GM21528 (cell line): Measurements from ENCODE around the gene SLC1A2.

Source experiments
- ATAC-seq: cut with Tn5 transposase; IDR thresholded peaks from one replicate; pipeline ENCODE4 v1.9.1; 2021; ENCODE audit warnings: mild to moderate bottlenecking, moderate library complexity; ENCODE audit not compliant: unreplicated experiment, low FRiP score

The SLC1A2 gene

DNA sequence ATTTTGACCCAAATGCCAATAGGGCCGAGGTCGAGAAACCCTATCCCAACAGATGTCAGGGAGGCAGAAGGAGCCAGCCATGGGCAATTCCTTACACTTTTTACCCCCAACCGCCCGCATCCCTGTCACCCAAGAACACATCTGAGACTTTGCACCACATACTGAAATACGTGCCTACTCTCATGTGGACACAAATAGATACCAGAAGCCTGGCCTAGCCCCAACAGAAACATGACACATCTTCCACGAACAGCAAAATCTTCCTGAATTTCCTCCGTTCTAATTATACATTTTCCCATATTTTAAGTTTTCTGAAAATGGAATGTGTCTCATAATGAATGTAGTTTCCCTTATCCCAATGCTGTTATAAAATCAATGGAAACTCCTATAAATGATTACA lies 64.7 kb downstream of the SLC1A2 start:
- no peak for ATAC-seq

GRCh38 chr11:35352077-35352888 lies 67.1 kb downstream of the SLC1A2 start:
- ATAC-seq: no peak

DNA sequence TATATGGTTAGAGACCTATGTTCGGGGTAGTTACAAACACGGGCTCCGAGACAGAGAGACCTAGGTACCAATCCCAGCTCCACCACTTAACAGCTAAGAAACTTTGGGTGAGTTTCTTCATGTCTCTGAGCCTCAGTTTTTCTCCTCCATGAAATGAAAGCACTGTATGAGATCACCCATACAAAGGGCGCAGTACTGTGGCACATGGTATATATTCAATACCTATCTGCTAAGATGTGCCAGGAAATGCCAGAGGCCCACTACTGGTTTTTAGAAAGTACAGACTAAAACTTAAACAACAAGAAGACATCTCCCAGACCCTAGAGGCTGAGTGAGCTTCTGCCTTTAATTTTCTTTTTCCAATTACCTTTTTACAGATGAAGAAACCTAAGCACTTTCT lies 69.5 kb downstream of the SLC1A2 start:
- ATAC-seq: no peak

- ATAC-seq: no peak
These were observed 70.3 kb downstream of the SLC1A2 start for GRCh38 chr11:35348898-35349687.

DNA sequence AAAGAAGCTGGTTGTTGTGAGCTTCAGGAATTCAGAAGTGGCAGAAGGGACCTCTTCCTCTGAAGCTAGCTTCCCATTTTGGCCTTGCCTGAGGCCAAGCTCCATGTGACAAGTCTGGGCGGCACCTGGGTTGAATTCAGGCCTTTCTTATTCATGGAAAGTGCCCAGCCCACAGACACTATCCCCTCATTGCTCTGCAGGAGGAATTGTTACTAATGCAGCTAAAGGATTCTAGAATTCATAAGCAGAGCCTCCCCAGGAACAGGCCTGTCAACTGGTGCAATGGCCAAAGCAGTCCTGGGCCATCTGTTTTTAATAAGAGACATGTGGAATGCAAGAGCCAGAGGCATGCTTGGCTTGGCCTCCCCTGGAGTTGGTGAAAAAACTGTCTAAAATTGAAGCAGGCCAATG lies 71.4 kb downstream of the SLC1A2 start:
- ATAC-seq: no peak

DNA sequence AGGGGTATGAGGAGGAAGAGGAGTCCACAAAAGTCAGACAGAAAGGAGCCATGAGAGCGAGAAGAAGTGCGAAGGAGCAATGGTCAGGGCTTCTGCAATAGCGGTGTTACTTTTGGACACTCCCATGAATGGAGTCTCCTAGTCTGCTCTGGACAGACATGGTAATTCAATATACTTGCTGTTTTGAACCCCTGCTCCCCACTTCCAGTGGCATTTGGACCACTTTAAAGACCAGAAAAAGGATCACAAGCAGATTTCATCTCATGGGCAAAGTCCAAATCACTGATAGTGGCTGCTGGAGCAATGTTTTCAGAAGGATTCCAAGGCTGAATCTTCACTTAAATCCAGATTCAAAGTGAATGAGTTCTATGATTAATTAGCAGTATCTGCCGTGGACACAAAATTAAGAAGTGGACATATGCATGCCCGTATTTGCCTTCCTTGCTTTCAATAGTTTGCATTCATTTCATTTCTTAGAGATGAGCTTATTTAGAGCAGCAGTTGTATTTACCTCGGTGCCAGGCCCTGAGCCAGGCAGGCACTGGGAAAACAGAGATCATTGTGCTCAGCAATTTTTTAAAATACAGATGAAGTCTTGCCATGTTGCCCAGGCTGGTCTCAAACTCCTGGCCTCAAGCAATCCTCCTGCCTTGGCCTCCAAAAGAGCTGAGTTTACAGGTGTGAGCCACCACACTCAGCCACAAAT lies 72.0 kb downstream of the SLC1A2 start:
- no peak for ATAC-seq

GRCh38 chr11:35346472-35347156 lies 72.7 kb downstream of the SLC1A2 start:
- no peak for ATAC-seq

GRCh38 chr11:35344681-35345574 lies 74.4 kb downstream of the SLC1A2 start:
- ATAC-seq: no peak

DNA sequence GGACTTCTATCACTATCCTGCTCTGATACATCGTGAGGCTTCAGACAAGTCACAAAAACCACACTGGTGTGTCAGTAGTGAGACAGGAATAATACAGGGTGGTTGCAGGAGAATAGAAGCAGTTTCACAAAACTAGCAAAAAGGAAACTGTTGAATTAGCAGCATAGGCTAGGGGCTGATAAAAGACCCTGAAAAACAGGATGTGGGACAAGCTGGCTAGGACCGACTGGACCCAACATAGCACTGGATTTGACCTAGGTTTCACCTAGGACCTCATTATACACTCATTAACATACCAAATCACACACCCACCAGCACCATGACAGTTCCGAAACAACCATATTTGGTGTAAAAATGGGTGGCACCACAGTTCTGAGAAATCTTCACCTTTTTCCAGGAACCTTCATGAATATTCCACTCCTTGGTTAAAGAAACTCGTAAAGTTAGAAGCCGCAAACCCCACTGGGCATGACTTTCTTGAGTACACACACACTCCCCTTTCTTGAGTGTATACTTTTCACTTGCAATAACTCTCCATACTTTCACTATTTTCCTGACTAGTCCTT lies 76.2 kb downstream of the SLC1A2 start:
- peak; percentile 58 for ATAC-seq

DNA sequence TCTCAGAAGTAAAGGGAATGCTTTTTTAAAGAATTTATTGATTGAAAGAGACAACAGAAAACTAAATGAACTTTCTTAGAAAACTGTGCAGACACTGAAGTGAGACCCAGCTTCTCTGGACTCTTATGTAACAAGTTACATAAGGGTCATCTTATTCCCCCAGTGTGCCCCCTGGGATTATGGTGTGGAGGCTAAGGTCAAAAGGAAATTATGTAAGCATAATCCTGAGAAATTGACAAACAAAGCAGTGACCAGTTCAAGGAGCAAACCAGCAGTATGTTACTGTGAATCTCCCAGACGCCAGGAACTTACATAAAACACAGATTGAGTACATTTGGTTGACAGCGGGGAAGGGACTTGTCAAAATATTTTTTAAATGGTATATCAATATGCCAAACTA lies 78.6 kb downstream of the SLC1A2 start:
- no peak for ATAC-seq

GRCh38 chr11:35340071-35340470 lies 79.3 kb downstream of the SLC1A2 start:
- no peak for ATAC-seq

- ATAC-seq: no peak
These were observed 80.4 kb downstream of the SLC1A2 start for GRCh38 chr11:35338921-35339320.

GRCh38 chr11:35337914-35338305 lies 81.4 kb downstream of the SLC1A2 start:
- ATAC-seq: no peak

- ATAC-seq: no peak
These were observed 82.0 kb downstream of the SLC1A2 start for GRCh38 chr11:35337136-35337913.

DNA sequence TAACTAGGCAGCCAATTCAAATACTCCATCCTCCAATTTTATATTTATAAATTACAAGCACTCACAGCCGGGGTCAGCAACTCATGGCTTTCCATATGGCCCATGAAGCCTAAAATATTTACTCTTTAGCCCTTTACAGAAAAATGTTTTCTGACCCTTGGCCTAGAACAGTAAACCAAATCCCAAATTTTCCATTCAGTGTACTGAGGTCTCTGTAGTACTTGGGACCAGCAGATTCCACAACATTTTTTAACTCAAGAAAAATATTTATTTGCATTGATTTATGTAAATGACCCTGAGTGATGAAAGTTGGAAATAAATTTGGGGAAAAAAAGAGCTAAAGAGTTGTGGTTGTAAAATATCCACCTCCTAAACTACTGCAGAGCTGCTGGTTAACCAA lies 82.6 kb downstream of the SLC1A2 start:
- ATAC-seq: no peak

GRCh38 chr11:35335226-35335625 lies 84.1 kb downstream of the SLC1A2 start:
- ATAC-seq: no peak

GRCh38 chr11:35334385-35335090 lies 84.8 kb downstream of the SLC1A2 start:
- peak; percentile 75 for ATAC-seq

- ATAC-seq: no peak
These were observed 86.8 kb downstream of the SLC1A2 start for GRCh38 chr11:35332524-35332923.
